ACHN (cell line): ENCODE measurements around the gene SNAI3.
"Not testable (repeated sequence)": the region's sequence is repeated elsewhere in the genome, so short reads cannot be mapped to it uniquely, and the experiment has no call there.

Source experiments
- DNase-seq: peaks from one replicate; pipeline ENCODE4 v3.0.0-alpha.2; 2015
- in situ Hi-C: cut with HindIII; loops from 2 replicates; pipeline ENCODE4 v1.10.0; 2017; ENCODE audit warnings: low sequenced_read_pairs, low pct_ligation_motif_present, low pct_unique_long_range_greater_than_20kb

The SNAI3 gene

DNA sequence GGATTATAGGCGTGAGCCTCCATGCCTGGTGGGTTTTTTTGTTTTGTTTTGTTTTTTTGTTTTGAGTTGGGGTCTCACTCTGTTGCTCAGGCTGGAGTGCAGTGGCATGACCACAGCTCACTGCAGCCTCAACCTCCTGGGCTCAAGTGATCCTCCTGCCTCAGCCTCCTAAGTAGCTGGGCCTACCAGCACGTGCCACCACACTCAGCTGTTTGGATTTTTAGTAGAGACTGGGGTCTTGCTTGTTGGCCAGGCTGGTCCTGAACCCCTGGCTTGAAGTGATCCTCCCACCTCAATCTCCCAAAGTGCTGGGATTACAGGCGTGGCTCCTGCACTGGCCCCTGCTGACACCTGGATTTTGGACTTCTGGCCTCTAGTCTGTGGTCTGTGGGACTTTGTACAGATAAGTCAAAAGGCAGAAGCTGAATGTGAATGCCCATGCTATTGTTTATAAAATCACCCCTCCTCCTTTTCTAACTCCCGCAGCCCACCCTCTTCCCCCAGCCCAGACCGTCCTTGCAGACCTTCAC lies 5.7 kb downstream of the SNAI3 start:
- DNase-seq: no peak
- in situ Hi-C loops: no loop called here

DNA sequence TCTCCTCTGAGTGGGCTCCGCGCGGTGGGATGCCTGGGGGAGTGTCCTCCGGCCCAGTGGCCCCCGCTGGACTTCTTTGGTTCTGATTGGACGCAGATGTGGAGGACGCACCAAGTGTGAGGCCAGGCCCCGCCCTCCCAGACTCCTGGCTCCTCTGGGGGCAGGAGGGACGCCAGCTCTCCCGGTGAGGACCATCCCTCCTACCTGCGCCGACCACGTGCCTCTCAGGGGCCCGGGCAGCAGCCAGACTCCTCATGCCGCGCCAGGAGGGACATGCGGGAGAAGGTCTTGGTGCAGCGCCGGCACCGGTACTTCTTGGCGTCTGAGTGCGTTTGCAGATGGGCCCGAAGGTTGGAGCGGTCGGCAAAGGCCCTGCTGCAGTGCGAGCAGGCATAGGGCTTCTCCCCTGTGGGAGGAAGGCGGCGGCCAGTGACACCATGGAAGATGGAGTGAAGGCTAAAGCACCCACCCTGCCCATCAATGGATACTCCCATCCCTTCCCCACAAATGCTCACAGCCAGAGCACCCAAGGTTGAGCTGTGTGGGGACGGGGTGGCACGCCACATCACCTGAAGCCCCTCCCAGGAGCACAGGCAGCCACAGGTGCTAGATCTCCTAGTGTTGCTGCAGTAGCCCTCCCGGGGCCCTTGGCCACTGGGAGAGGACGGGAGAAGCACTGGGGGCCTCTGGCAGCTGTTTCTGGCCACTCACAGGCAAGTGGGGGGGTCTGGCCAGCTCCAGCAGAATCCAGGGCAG lies 7.9 kb downstream of the SNAI3 start:
- no peak for DNase-seq
- in situ Hi-C loops: loop anchor here (10.0 kb wide), 1 partner anchor 106 kb away; the partner anchor contains the start of gene PIEZO1

- in situ Hi-C loops: loop anchor here (10.0 kb wide), 1 partner anchor 107 kb away; the partner anchor contains the start of gene PIEZO1
- DNase-seq: no peak
These were observed 8.6 kb downstream of the SNAI3 start for GRCh38 chr16:88677721-88678120.

- no peak for DNase-seq
- in situ Hi-C loops: loop anchor here (10.0 kb wide), 1 partner anchor 108 kb away; the partner anchor contains the start of gene PIEZO1
These were observed 9.6 kb downstream of the SNAI3 start for GRCh38 chr16:88676502-88677242.

DNA sequence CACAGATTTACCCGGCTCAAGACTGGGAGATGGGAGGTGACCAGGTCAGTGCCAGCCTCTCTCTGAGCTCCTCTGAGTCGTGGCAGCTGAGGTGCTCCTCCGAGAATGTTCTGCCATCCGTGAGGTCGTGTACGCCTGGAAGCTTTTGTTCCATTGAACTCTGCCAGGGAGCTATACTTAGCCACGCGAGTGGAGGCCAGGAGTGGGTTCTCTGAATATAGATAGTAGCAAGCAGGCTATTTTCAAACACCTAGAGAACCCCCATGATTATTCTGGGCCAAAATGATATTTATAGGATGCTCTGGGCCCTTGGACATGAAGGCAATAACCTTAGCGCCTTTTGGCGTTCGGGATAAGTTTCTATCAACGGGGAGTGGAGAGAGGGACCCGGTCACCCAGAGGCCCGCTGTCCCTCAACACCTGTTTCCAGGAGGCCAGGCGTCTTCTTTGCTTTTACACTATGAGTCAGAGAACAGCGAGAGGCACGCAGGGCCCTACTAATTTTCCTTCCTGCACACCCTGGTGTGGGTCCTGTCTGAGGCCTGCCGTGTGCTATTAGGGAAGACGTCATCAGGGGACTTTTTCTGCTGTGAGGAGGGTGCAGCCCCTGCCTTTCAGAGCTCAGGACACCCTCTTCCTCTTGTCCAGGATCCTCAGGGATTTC lies 12.5 kb downstream of the SNAI3 start:
- in situ Hi-C loops: loop anchor here (10.0 kb wide), 1 partner anchor 111 kb away; the partner anchor contains the start of gene PIEZO1
- DNase-seq: no peak

DNA sequence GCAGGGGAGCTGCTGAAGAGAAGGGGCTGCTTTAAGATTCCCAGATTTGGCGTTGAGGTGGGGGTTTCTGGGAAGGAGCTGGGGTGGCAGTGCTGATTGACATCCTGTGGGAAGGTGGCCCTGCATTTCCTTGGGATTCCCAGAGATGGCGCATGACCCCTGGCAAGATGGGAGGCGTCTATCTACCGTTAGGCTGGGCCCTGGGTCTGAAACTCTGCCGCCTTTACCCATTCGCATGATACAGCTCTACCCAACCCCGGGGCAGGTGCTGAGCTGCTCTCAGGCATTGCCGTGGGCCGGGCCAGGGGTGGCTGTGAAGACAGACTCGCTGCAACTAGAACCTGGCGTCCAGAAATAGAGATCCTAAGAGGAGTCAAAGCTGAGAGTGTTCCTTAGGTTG lies 13.5 kb downstream of the SNAI3 start:
- in situ Hi-C loops: loop anchor here (10.0 kb wide), 1 partner anchor 112 kb away; the partner anchor contains the start of gene PIEZO1
- peak; percentile 41 for DNase-seq

- DNase-seq: no peak
- in situ Hi-C loops: loop anchor here (10.0 kb wide), 1 partner anchor 113 kb away; the partner anchor contains the start of gene PIEZO1
These were observed 14.5 kb downstream of the SNAI3 start for GRCh38 chr16:88671806-88672205.

- in situ Hi-C loops: loop anchor here (10.0 kb wide), 1 partner anchor 115 kb away; the partner anchor contains the start of gene PIEZO1
These were observed 16.3 kb downstream of the SNAI3 start for GRCh38 chr16:88669980-88670379.

DNA sequence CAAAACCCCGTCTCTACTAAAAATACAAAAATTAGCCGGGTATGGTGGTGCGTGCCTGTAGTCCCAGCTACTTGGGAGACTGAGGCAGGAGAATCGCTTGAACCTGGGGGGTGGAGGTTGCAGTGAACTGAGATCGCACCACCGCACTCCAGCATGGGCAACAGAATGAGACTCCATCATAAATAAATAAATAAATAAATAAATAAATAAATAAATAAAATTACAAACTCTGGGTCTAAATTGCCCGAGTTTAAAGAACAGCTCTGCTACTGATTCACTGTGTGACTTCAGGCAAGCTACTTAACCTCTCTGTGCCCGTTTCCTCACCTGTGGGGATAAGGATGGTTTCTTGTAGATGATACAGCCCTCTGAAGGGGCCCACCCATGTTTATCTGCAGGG lies 16.8 kb downstream of the SNAI3 start:
- DNase-seq, in situ Hi-C loops: not testable (repeated sequence)

More at GRCh38 chr16:88669980-88670379, 16.3 kb downstream of the SNAI3 start:
- no peak for DNase-seq

- in situ Hi-C loops: no loop called here
- no peak for DNase-seq
These were observed 18.8 kb downstream of the SNAI3 start for GRCh38 chr16:88667461-88667860.

DNA sequence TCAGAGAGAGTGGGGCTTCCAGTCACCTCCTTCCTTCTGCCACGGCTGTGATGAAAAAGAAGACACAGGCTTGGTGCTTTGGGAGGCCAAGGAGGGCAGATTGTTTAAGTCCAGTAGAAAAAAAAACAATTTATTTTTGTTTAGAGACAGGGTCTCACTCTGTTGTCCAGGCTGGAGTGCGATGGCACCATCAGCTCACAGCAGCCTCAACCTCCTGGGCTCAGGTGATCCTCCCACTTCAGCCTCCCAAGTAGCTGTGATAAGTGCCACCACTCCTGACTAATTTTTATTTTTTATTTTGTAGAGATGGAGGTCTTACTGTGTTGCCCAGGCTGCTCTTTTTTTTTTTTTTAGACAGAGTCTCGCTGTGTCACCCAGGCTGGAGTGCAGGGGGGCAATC lies 20.7 kb downstream of the SNAI3 start:
- in situ Hi-C loops: no loop called here

GRCh38 chr16:88665148-88665547 lies 21.2 kb downstream of the SNAI3 start:
- no peak for DNase-seq
- in situ Hi-C loops: no loop called here

More for the DNA sequence above, 20.7 kb downstream of the SNAI3 start:
- no peak for DNase-seq

- peak; percentile 99 for DNase-seq
- in situ Hi-C loops: no loop called here
These were observed 23.3 kb downstream of the SNAI3 start, which contains the start of gene MVD for GRCh38 chr16:88662843-88663606. MVD (minus strand) TSS chr16:88663091; CDS start chr16:88663080, 11 bp downstream.

DNA sequence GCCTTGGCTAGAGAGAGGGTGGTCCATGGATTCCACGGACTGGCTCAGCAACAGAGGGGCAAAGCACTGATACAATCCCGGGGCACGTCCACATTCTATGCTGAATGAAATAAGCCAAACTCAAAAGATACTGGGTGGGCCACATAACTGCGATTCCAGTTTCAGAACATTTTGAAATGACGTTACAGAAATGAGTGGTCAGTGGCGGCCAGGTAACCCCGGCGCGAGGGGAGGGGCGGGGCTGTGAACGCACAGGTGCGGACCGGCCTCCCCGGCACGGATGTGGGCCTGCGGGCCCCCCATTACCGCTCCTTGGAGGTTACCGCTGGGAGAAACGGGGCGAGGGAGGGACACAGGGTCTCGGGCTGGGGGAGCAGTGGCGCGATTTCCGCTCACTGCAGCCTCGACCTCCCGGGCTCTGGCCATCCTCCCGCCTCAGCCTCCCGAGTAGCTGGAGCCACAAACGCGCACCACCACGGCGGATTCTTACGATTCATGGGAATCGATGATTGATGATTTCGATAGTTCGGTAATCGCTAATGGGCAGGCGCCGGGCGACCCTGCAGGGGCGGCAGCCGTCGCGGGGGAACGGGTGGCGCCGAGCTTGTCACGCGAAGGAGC lies 24.0 kb downstream of the SNAI3 start:
- DNase-seq: no peak
- in situ Hi-C loops: no loop called here

- DNase-seq: no peak
- in situ Hi-C loops: no loop called here
These were observed 24.8 kb downstream of the SNAI3 start for GRCh38 chr16:88661468-88661867.

DNA sequence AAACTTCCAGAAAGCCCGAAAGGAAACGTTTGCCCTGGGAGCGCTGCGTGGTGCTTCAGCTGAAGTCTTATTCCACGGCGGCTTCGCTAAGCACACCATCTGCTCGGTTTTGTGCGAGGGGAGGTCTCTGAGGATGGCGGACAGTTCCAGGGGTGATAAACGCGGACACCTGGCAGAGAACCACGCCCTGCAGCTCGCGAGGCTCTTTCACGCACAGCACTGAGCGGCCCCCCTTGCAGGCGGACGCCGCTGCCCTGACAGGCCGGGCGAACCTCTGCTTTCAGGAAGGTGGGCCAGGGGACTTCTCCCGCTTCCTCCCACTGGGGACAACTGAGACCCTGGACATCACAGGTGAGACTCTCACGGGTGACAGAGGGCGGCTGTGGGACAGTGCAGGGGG lies 27.1 kb downstream of the SNAI3 start:
- DNase-seq: no peak
- in situ Hi-C loops: no loop called here

GRCh38 chr16:88658714-88659113 lies 27.6 kb downstream of the SNAI3 start:
- in situ Hi-C loops: no loop called here
- no peak for DNase-seq
